Measurements from ENCODE around the gene KAZN. TPM values are rescaled to one million over a fixed set of nuclear protein-coding genes. Genes with fewer than 3 reads are reported as not detected.

Gene KAZN
- total RNA-seq, 6 experiments from 2014 or later, result 13.1 to 22.3 (median 20.7) TPM

GRCh38 chr1:14919751-14920150, 321.3 kb downstream of the KAZN start:
- no peaks in the 10 kb centered on the region; the same call in 1 of the 2 replicates for H3K4me1 Mint-ChIP-seq (ENCODE audit: low read depth)
- H3K9me3 Mint-ChIP-seq, result no peaks in the 10 kb centered on the region
- H3K27me3 Mint-ChIP-seq (ENCODE audit: insufficient read depth), result peaks cover 3% of the 10 kb centered on the region; the same call in 1 of the 2 replicates
- H3K27ac Mint-ChIP-seq, result no peak overlapping the region
- no peak overlapping the region for H3K4me3 Mint-ChIP-seq
- DNase-seq, result no peak
- no peak for TF ChIP-seq CTCF (IDR thresholded peaks at IDR 0.05)
- no peaks in the 10 kb centered on the region for H3K36me3 Mint-ChIP-seq (ENCODE audit: low read depth)

- Mint-ChIP-seq H3K36me3 (ENCODE audit: low read depth) (no peaks in the 10 kb centered on the region), H3K9me3 (no peaks in the 10 kb centered on the region), H3K4me3 (no peak overlapping the region), H3K4me1 (ENCODE audit: low read depth) (peaks cover 13% of the 10 kb centered on the region), H3K27ac (no peak overlapping the region), H3K27me3 (ENCODE audit: insufficient read depth) (peaks cover 6% of the 10 kb centered on the region)
- TF ChIP-seq CTCF (IDR thresholded peaks at IDR 0.05), result no peak
- DNase-seq, result no peak
Measured at GRCh38 chr1:14921057-14921456, 322.6 kb downstream of the KAZN start.

GRCh38 chr1:14922942-14923726, 324.6 kb downstream of the KAZN start:
- TF ChIP-seq CTCF (IDR thresholded peaks at IDR 0.05), result no peak
- Mint-ChIP-seq H3K27ac (no peak overlapping the region), H3K9me3 (no peaks in the 10 kb centered on the region), H3K36me3 (ENCODE audit: low read depth) (no peaks in the 10 kb centered on the region), H3K27me3 (ENCODE audit: insufficient read depth) (peaks cover 3% of the 10 kb centered on the region; the same call in 1 of the 2 replicates), H3K4me3 (peak overlapping the region; percentile 67), H3K4me1 (ENCODE audit: low read depth) (peaks cover 32% of the 10 kb centered on the region)
- no peak for DNase-seq

GRCh38 chr1:14923727-14924452, 325.4 kb downstream of the KAZN start:
- peaks cover 37% of the 10 kb centered on the region for H3K4me1 Mint-ChIP-seq (ENCODE audit: low read depth)
- DNase-seq, result peak; percentile 69
- H3K36me3 Mint-ChIP-seq (ENCODE audit: low read depth), result no peaks in the 10 kb centered on the region
- peak overlapping the region; percentile 67 for H3K4me3 Mint-ChIP-seq
- no peak overlapping the region for H3K27ac Mint-ChIP-seq
- TF ChIP-seq CTCF (IDR thresholded peaks at IDR 0.05), result no peak
- H3K27me3 Mint-ChIP-seq (ENCODE audit: insufficient read depth), result peaks cover 3% of the 10 kb centered on the region; the same call in 1 of the 2 replicates
- H3K9me3 Mint-ChIP-seq, result no peaks in the 10 kb centered on the region

- peak; percentile 37 for DNase-seq
- no peaks in the 10 kb centered on the region for H3K36me3 Mint-ChIP-seq (ENCODE audit: low read depth)
- H3K4me1 Mint-ChIP-seq (ENCODE audit: low read depth), result peaks cover 45% of the 10 kb centered on the region
- peak overlapping the region; percentile 91 for H3K27ac Mint-ChIP-seq
- TF ChIP-seq CTCF (IDR thresholded peaks at IDR 0.05), result peak; percentile 9
- H3K4me3 Mint-ChIP-seq, result peak overlapping the region; percentile 93
- peaks cover 6% of the 10 kb centered on the region; the same call in 1 of the 2 replicates for H3K27me3 Mint-ChIP-seq (ENCODE audit: insufficient read depth)
- H3K9me3 Mint-ChIP-seq, result no peaks in the 10 kb centered on the region
Measured at GRCh38 chr1:14924455-14925331, 326.2 kb downstream of the KAZN start.

All from HFFc6 (cell line).